DND-41 (cell line): ENCODE measurements around the gene CYP4V2.
"Not testable (repeated sequence)": the region's sequence is repeated elsewhere in the genome, so short reads cannot be mapped to it uniquely, and the experiment has no call there.

Experiments
- ATAC-seq: fragments of 200-7000 bp; cut with Tn5 transposase; 3 replicates; pipeline ENCODE4 v1.9.1; 2021; ENCODE audit warnings: low read depth; ENCODE audit not compliant: insufficient read depth
- DNase-seq: peaks from one replicate; pipeline ENCODE4 v3.0.0-alpha.2; 2020
- H2AFZ ChIP-seq: 2 replicates; pipeline ENCODE4 v1.6.0; 2012; ENCODE audit warnings: low read depth, low read length
- H3K27ac ChIP-seq: 2 replicates; pipeline ENCODE4 v1.5.1; 2012; ENCODE audit warnings: low read length, inconsistent platforms
- H3K27me3 ChIP-seq: fragments of 200-600 bp; sonication (generic); 2 replicates; pipeline ENCODE4 v1.6.0; 2012; ENCODE audit warnings: low read length, mild to moderate bottlenecking, inconsistent platforms; ENCODE audit not compliant: insufficient read depth, poor library complexity
- H3K36me3 ChIP-seq: 2 replicates; pipeline ENCODE4 v1.5.1; 2012; ENCODE audit warnings: low read length, inconsistent platforms; ENCODE audit not compliant: insufficient read depth
- H3K4me1 ChIP-seq: 2 replicates; pipeline ENCODE4 v1.5.1; 2012; ENCODE audit warnings: mild to moderate bottlenecking, low read length; ENCODE audit not compliant: insufficient read depth
- H3K4me2 ChIP-seq: 2 replicates; pipeline ENCODE4 v1.6.0; 2012; ENCODE audit warnings: mild to moderate bottlenecking, moderate library complexity, low read length, inconsistent platforms; ENCODE audit not compliant: insufficient read depth
- H3K4me3 ChIP-seq, 2 experiments: fragments of 200-600 bp in 1 of 2; shearing (Covaris generic) in 1 of 2; 2 replicates each; pipeline ENCODE4 v1.5.1; 2012 to 2016; ENCODE audit warnings: inconsistent platforms in 2 of 2, low read length in 2 of 2, mild to moderate bottlenecking in 2 of 2, low read depth in 1 of 2, moderate library complexity in 1 of 2
- H3K79me2 ChIP-seq: 2 replicates; pipeline ENCODE4 v1.6.0; 2012; ENCODE audit warnings: low read length, inconsistent platforms; ENCODE audit not compliant: insufficient read depth
- H3K9ac ChIP-seq: 2 replicates; pipeline ENCODE4 v1.6.0; 2012; ENCODE audit warnings: low read depth, mild to moderate bottlenecking, inconsistent platforms, low read length, moderate library complexity
- H3K9me3 ChIP-seq: 2 replicates; pipeline ENCODE4 v1.5.1; 2012; ENCODE audit warnings: low read length, moderate library complexity, mild to moderate bottlenecking, inconsistent platforms; ENCODE audit not compliant: insufficient read depth, severe bottlenecking
- H4K20me1 ChIP-seq: 2 replicates; pipeline ENCODE4 v1.6.0; 2012; ENCODE audit warnings: low read length; ENCODE audit not compliant: insufficient read depth
- EZH2 ChIP-seq: IDR thresholded peaks from 3 replicates; pipeline ENCODE4 v1.6.1; 2012; ENCODE audit warnings: borderline replicate concordance, low read depth, mild to moderate bottlenecking, moderate library complexity, low read length, inconsistent platforms; ENCODE audit not compliant: severe bottlenecking
- TF ChIP-seq, protein P1 (sequence below): IDR thresholded peaks from 2 replicates; pipeline ENCODE4 v1.5.1; 2012; ENCODE audit warnings: borderline replicate concordance, low read length, moderate library complexity, mild to moderate bottlenecking; ENCODE audit not compliant: poor library complexity, severe bottlenecking; ENCODE audit errors: extremely low read depth

CYP4V2 gene

DNA sequence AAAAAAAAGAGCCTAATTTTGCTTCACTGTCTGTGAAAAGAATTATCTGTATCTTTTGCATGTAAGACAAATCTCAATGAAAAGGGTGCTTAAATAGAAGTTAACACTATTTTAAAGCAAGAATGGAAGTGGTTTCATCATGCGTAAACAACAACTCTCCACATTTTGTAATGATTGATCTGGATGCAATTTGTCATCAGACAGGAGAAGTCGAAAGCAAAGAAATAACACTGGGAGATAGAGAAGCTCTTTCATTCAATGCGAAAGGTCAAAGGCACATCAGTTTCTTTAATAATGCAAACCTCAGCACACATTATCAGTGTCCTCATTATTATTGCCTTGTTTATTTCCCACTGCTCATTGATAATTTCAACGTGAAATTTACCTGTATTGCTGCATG lies 44.8 kb downstream of the CYP4V2 start:
- H3K36me3 ChIP-seq, result no peaks in the 10 kb centered on the region
- no peaks in the 10 kb centered on the region for H3K9me3 ChIP-seq
- H2AFZ ChIP-seq, result no peak overlapping the region
- no peaks in the 10 kb centered on the region for H3K79me2 ChIP-seq
- DNase-seq (no peak), ATAC-seq (no peak)
- no peaks in the 10 kb centered on the region for H3K4me1 ChIP-seq
- no peak overlapping the region for H3K9ac ChIP-seq
- H3K27me3 ChIP-seq, result no peaks in the 10 kb centered on the region
- no peak for TF ChIP-seq EZH2
- TF ChIP-seq, protein P1, sequence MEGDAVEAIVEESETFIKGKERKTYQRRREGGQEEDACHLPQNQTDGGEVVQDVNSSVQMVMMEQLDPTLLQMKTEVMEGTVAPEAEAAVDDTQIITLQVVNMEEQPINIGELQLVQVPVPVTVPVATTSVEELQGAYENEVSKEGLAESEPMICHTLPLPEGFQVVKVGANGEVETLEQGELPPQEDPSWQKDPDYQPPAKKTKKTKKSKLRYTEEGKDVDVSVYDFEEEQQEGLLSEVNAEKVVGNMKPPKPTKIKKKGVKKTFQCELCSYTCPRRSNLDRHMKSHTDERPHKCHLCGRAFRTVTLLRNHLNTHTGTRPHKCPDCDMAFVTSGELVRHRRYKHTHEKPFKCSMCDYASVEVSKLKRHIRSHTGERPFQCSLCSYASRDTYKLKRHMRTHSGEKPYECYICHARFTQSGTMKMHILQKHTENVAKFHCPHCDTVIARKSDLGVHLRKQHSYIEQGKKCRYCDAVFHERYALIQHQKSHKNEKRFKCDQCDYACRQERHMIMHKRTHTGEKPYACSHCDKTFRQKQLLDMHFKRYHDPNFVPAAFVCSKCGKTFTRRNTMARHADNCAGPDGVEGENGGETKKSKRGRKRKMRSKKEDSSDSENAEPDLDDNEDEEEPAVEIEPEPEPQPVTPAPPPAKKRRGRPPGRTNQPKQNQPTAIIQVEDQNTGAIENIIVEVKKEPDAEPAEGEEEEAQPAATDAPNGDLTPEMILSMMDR, result no peak
- no peak overlapping the region for H3K4me2 ChIP-seq
- no peak overlapping the region for H3K27ac ChIP-seq
- H3K4me3 ChIP-seq, result no peak overlapping the region
- no peaks in the 10 kb centered on the region for H4K20me1 ChIP-seq

GRCh38 chr4:186240452-186240847 lies 49.1 kb downstream of the CYP4V2 start:
- no peaks in the 10 kb centered on the region for H3K27me3 ChIP-seq
- H3K27ac ChIP-seq, result no peak overlapping the region
- H3K4me1 ChIP-seq, result no peaks in the 10 kb centered on the region
- TF ChIP-seq, protein P1, result no peak
- TF ChIP-seq EZH2, result no peak
- no peaks in the 10 kb centered on the region for H3K9me3 ChIP-seq
- H4K20me1 ChIP-seq, result no peaks in the 10 kb centered on the region
- no peak overlapping the region for H3K9ac ChIP-seq
- no peak overlapping the region for H3K4me2 ChIP-seq
- no peaks in the 10 kb centered on the region for H3K79me2 ChIP-seq
- DNase-seq (no peak), ATAC-seq (no peak)
- no peak overlapping the region for H3K4me3 ChIP-seq
- no peaks in the 10 kb centered on the region for H3K36me3 ChIP-seq
- no peak overlapping the region for H2AFZ ChIP-seq

GRCh38 chr4:186240848-186241491 lies 49.6 kb downstream of the CYP4V2 start:
- H3K4me1 ChIP-seq, result no peaks in the 10 kb centered on the region
- H4K20me1 ChIP-seq, result no peaks in the 10 kb centered on the region
- no peak overlapping the region for H3K9ac ChIP-seq
- H3K27ac ChIP-seq, result no peak overlapping the region
- no peaks in the 10 kb centered on the region for H3K9me3 ChIP-seq
- ATAC-seq (no peak), DNase-seq (no peak)
- no peak overlapping the region for H2AFZ ChIP-seq
- H3K4me2 ChIP-seq, result no peak overlapping the region
- H3K36me3 ChIP-seq, result no peaks in the 10 kb centered on the region
- no peak overlapping the region for H3K4me3 ChIP-seq
- no peaks in the 10 kb centered on the region for H3K79me2 ChIP-seq
- TF ChIP-seq, protein P1, result no peak
- TF ChIP-seq EZH2, result no peak
- no peaks in the 10 kb centered on the region for H3K27me3 ChIP-seq

DNA sequence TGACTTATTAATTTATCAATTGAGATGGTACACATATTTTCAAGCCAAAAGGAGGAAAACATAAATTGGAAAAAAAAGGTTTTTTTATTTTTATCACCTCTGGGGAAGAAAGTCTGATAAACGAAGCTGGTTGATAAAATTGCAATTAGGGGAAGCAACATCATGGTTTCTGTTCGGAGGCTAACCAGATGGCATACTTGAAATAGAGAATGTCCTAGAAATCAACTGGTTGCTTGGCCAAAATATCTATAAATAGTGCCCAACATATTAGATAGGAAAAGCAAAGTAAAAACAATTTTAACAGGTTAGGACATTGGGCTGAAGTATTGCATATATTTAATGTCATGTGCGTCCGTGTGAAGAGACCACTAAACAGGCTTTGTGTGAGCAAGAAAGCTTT lies 50.2 kb downstream of the CYP4V2 start:
- Histone ChIP-seq H3K9ac (no peak overlapping the region), H4K20me1 (no peaks in the 10 kb centered on the region), H3K4me1 (no peaks in the 10 kb centered on the region), H3K4me2 (no peak overlapping the region), H2AFZ (no peak overlapping the region), H3K36me3 (no peaks in the 10 kb centered on the region), H3K27ac (no peak overlapping the region), H3K9me3 (no peaks in the 10 kb centered on the region), H3K79me2 (no peaks in the 10 kb centered on the region), H3K27me3 (no peaks in the 10 kb centered on the region), H3K4me3 (no peak overlapping the region)
- TF ChIP-seq EZH2, result no peak
- TF ChIP-seq, protein P1, result no peak
- no peak for DNase-seq
- no peak for ATAC-seq

DNA sequence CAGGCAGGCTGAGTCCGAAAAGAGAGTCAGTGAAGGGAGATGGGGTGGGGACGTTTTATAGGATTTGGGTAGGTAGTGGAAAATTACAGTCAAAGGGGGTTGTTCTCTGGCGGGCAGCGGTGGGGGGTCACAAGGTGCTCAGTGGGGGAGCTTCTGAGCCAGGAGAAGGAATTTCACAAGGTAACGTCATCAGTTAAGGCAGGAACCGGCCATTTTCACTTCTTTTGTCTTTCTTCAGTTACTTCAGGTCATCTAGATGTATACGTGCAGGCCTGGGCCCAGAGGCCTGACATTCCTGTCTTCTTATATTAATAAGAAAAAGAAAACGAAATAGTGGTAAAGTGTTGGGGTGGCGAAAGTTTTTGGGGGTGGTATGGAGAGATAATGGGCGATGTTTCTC lies 50.7 kb downstream of the CYP4V2 start:
- H2AFZ ChIP-seq, H3K4me2 ChIP-seq, DNase-seq, H3K9me3 ChIP-seq, H4K20me1 ChIP-seq, H3K4me3 ChIP-seq, H3K4me1 ChIP-seq, H3K79me2 ChIP-seq, H3K27me3 ChIP-seq, H3K27ac ChIP-seq, H3K9ac ChIP-seq, ATAC-seq, H3K36me3 ChIP-seq: not testable (repeated sequence)
